Measurements from ENCODE around the gene HBB.

Gene HBB

GRCh38 chr11:5247472-5248192 is 20.8 kb upstream of the HBB start:
- in situ Hi-C loops (cut with HindIII; ENCODE audit: low sequenced_read_pairs), result no loop called here

GRCh38 chr11:5246772-5247471 is 20.1 kb upstream of the HBB start:
- in situ Hi-C loops (cut with HindIII; ENCODE audit: low sequenced_read_pairs), result no loop called here

DNA sequence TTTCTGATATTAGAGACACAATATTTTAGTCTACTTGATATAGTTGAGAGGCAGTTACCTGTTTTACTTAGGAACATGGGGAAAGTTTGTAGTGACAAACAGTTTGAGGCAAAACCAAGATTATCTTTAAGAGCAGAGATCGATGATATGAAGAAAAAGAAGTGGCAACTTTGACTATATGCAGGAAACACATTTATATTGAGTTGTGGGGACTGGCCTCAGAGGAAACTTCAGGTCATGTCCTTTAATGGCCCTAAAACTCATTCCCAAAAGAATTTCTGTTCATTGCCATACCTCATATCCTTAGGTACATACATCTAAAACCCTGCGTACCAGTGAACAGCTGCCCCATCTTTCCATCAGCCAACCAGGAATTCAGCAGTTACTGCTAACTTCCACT is 18.3 kb upstream of the HBB start:
- in situ Hi-C loops (cut with HindIII; ENCODE audit: low sequenced_read_pairs), result no loop called here

DNA sequence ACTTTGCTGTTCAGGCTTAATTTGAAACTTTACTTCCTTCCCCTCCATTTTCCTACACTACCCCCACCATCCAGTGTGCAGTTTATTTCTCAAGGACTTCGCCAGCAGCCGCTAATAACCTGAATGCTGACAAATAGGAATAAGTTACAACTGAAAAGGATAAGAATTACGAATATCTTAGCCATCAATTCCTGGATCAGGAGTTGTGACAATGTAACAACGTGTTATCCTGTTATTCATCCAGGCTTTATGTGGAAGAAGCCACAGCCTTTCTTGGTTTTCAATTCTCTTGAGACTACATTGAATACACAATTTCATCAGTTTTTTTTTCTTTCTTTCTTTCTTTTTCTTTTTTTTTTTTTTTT is 16.9 kb upstream of the HBB start:
- in situ Hi-C loops (cut with HindIII; ENCODE audit: low sequenced_read_pairs), result no loop called here

GRCh38 chr11:5242933-5243815 is 16.3 kb upstream of the HBB start:
- in situ Hi-C loops (cut with HindIII; ENCODE audit: low sequenced_read_pairs), result no loop called here

- in situ Hi-C loops (cut with HindIII; ENCODE audit: low sequenced_read_pairs), result no loop called here
Measured at GRCh38 chr11:5242208-5242607, 15.3 kb upstream of the HBB start.

- in situ Hi-C loops (cut with HindIII; ENCODE audit: low sequenced_read_pairs), result no loop called here
Measured at GRCh38 chr11:5241458-5241857, 14.6 kb upstream of the HBB start.

DNA sequence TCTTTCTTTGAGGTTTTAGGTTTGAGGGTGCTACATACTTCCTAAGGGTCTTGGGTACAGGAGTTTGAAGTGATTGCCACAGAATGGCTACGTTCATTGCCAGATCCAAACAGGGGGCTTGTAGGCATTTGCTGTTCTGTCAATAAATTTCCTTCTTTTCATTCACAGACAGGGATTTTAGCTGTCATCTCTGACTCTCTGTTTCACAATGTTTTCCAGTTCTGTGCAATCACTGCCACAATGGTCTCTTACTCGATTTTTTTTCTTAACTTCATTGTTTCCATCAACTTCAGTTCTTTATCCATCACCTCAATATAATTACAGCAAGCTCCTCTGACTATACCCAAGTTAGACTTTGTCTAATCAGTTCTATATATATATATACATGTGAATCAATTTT is 13.6 kb upstream of the HBB start:
- in situ Hi-C loops (cut with HindIII; ENCODE audit: low sequenced_read_pairs), result no loop called here

GRCh38 chr11:5240056-5240455 is 13.2 kb upstream of the HBB start:
- in situ Hi-C loops (cut with HindIII; ENCODE audit: low sequenced_read_pairs), result no loop called here

DNA sequence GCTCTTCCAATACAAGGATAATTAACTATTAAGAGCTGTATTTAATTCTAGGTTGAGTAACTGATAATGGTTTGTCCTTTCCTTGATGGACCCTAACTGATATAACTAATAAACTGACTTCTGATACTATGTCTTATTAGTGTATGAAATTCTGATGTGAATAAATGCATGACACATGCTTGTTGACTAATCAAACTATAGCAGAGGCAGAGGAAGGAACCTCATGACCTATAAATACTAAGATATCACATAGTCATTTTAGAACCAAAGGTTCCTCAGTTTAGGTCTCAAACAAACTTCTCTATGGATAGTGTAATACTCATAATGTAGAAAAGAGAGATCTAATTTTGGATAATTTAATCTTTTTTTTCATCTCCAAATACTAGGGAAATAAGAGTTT is 12.2 kb upstream of the HBB start:
- in situ Hi-C loops (cut with HindIII; ENCODE audit: low sequenced_read_pairs), result no loop called here

DNA sequence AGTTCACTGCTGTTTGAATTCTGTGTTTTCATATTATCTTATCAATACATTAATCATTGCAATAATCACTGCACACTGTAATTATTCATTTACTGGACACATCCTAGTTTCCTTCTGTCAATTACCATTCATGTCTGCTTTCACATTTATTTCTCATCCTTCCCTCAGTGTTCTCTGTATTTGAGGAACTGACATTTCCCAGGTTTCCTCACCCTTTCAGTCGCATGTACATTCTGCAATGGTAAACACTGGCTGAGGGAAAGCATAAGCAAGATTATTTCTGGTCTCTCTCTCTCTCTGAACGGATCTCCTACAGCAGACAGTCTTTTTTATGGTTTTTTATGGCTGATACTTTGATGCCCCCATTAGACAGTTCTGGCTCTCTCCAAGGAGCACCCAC is 11.6 kb upstream of the HBB start:
- in situ Hi-C loops (cut with HindIII; ENCODE audit: low sequenced_read_pairs), result no loop called here

DNA sequence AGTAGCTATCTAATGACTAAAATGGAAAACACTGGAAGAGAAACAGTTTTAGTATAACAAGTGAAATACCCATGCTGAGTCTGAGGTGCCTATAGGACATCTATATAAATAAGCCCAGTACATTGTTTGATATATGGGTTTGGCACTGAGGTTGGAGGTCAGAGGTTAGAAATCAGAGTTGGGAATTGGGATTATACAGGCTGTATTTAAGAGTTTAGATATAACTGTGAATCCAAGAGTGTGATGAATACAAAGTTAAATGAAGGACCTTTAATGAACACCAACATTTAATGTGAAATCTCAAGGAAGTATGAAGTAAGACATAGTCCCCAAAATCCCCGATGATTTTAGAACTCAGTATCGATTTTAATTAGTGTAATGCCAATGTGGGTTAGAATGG is 10.5 kb upstream of the HBB start:
- in situ Hi-C loops (cut with HindIII; ENCODE audit: low sequenced_read_pairs), result no loop called here

DNA sequence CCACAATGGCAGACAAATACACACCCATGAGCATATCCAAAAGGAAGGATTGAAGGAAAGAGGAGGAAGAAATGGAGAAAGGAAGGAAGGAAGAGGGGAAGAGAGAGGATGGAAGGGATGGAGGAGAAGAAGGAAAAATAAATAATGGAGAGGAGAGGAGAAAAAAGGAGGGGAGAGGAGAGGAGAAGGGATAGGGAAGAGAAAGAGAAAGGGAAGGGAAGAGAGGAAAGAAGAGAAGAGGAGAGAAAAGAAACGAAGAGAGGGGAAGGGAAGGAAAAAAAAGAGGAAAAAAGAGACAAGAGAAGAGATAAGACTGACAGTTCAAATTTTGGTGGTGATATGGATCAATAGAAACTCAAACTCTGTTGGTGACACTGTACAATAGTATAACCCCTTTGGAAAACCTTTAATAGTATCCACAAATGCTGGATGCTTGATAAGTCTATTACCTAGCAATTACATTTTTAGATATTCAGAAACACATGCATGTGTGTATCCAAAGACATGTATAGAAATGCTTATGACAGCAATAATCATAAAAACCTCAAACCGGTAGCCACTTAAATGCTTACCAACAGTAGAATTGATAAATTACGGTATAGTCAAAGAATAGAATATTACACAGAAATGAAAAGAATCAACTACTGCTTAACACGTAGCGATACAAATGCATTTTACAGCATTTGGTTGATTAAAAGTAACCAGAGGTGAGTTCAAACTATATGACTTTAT is 8.7 kb upstream of the HBB start:
- in situ Hi-C loops (cut with HindIII; ENCODE audit: low sequenced_read_pairs), result no loop called here

- in situ Hi-C loops (cut with HindIII; ENCODE audit: low sequenced_read_pairs), result no loop called here
Measured at GRCh38 chr11:5234381-5234834, 7.5 kb upstream of the HBB start, which contains the start of gene HBD. Gene HBD (minus strand): TSS chr11:5234483. CDS start chr11:5234433, 50 bp downstream.

- in situ Hi-C loops (cut with HindIII; ENCODE audit: low sequenced_read_pairs), result no loop called here
Measured at GRCh38 chr11:5233307-5233706, 6.4 kb upstream of the HBB start.

- in situ Hi-C loops (cut with HindIII; ENCODE audit: low sequenced_read_pairs), result no loop called here
Measured at GRCh38 chr11:5232821-5233220, 6.0 kb upstream of the HBB start.

DNA sequence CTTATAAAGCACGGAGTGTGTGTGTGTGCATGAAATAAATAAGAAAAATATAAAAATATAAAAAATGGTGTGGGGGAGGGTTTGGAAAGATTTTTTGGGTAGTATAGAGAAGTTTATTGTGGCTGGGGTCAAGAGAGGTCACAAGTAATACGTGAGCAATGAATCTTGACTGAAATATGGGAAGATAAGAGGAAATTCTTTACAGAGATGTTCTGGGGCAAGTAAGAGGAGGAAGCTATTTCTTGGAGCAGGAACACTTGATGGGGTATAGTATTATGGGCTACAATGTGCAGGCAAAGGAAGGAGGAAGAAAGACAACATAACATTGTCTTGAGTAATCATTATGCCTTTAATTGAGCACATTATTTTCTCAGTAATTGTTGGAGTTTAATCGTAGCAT is 5.3 kb upstream of the HBB start:
- in situ Hi-C loops (cut with HindIII; ENCODE audit: low sequenced_read_pairs), result no loop called here

GRCh38 chr11:5231111-5231510 is 4.2 kb upstream of the HBB start:
- in situ Hi-C loops (cut with HindIII; ENCODE audit: low sequenced_read_pairs), result no loop called here

GRCh38 chr11:5230266-5230665 is 3.4 kb upstream of the HBB start:
- in situ Hi-C loops (cut with HindIII; ENCODE audit: low sequenced_read_pairs), result no loop called here

DNA sequence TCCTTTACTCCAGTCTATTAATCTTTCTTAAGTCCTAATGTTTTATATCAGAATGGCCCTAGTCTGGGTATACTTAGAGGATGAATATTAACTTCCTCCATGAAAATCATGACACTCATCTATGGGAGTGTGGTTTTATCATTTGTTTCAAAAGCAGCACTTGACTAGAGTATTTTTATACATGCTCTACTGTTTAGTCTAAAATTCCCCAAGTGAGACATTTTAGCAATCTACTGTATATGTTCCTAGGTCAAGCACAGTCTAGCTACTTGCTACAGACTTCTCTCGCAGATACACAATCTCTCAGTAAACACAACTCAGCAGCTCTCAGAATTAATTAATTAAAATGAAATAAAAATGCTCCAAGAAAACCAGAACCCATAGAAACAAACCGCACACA is 2.9 kb upstream of the HBB start:
- in situ Hi-C loops (cut with HindIII; ENCODE audit: low sequenced_read_pairs), result no loop called here

DNA sequence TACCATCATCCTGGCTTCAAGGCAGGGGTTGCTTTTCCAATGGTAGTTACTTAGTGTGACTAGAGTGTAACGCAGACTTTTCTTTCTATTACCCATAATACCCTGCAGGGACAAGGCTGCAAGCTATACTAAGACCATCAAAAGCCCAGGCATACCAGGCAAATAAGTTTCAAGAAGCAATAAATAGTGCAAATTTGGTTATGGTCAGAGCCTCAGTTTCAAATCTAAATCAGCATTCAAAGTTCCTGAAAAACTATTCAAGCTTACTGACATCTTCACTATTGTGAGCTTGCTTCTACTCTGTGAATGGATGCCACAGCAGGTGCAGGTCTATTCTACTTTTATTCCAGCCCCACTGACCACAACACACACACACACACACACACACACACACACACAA is 2.5 kb upstream of the HBB start:
- in situ Hi-C loops (cut with HindIII; ENCODE audit: low sequenced_read_pairs), result no loop called here
